BE2C (cell line): Measurements from ENCODE around the gene NPAS2.

Experiments used
- DNase-seq: peaks from one replicate; pipeline ENCODE4 v3.0.0-alpha.2; 2020
- H3K27me3 ChIP-seq: fragments of 250-450 bp; sonication (Bioruptor Pico); 2 replicates; pipeline ENCODE4 v1.5.1; 2020; ENCODE audit warnings: mild to moderate bottlenecking
- H3K36me3 ChIP-seq: fragments of 250-450 bp; sonication (Bioruptor Pico); 2 replicates; pipeline ENCODE4 v1.5.1; 2020; ENCODE audit warnings: mild to moderate bottlenecking
- H3K4me1 ChIP-seq: fragments of 250-450 bp; sonication (Bioruptor Pico); 2 replicates; pipeline ENCODE4 v1.5.1; 2020
- H3K4me3 ChIP-seq: 2 replicates; pipeline ENCODE4 v1.5.1; 2011; ENCODE audit warnings: low read depth, low read length
- H3K9me3 ChIP-seq: fragments of 250-450 bp; sonication (Bioruptor Pico); 2 replicates; pipeline ENCODE4 v1.5.1; 2020
- CTCF ChIP-seq: IDR thresholded peaks from 2 replicates; pipeline ENCODE4 v1.5.1; 2012; ENCODE audit warnings: mild to moderate bottlenecking, low read depth, low read length

NPAS2 gene

DNA sequence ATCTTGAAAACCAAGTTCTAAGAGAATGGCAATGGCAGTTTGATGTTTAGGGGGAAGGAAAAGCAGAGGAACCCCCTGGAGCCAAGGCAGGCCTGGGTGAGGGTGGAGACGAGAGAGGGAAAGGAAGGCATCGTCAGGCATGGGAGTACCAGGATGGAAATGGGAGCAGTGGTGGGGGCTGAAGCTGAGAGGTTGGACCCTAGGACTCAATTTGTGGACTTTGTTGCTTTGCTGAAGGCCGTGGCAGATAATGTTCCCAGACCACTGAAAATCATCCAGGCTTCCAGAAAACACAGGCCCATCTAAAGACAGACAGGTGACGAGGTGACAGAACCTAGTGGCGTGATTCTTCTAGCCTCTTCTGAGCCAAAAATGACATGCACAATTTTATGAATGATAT, 4.9 kb downstream of the NPAS2 start:
- no peaks in the 10 kb centered on the region for H3K9me3 ChIP-seq
- H3K4me1 ChIP-seq: no peaks in the 10 kb centered on the region
- no peak for TF ChIP-seq CTCF
- no peak overlapping the region for H3K4me3 ChIP-seq
- no peaks in the 10 kb centered on the region for H3K36me3 ChIP-seq
- DNase-seq: no peak
- H3K27me3 ChIP-seq: peaks cover 17% of the 10 kb centered on the region

GRCh38 chr2:100826494-100826893, 6.6 kb downstream of the NPAS2 start:
- Histone ChIP-seq H3K9me3 (no peaks in the 10 kb centered on the region), H3K36me3 (no peaks in the 10 kb centered on the region), H3K4me3 (no peak overlapping the region), H3K4me1 (no peaks in the 10 kb centered on the region), H3K27me3 (peaks cover 3% of the 10 kb centered on the region)
- DNase-seq: no peak
- no peak for TF ChIP-seq CTCF

- no peaks in the 10 kb centered on the region for H3K4me1 ChIP-seq
- no peak for TF ChIP-seq CTCF
- no peaks in the 10 kb centered on the region for H3K36me3 ChIP-seq
- H3K9me3 ChIP-seq: no peaks in the 10 kb centered on the region
- no peak for DNase-seq
- H3K27me3 ChIP-seq: no peaks in the 10 kb centered on the region
- H3K4me3 ChIP-seq: no peak overlapping the region
Measured at GRCh38 chr2:100831158-100831750, 11.3 kb downstream of the NPAS2 start.

GRCh38 chr2:100831831-100832230, 11.9 kb downstream of the NPAS2 start:
- no peak overlapping the region for H3K4me3 ChIP-seq
- no peaks in the 10 kb centered on the region for H3K9me3 ChIP-seq
- no peaks in the 10 kb centered on the region for H3K36me3 ChIP-seq
- no peaks in the 10 kb centered on the region for H3K27me3 ChIP-seq
- DNase-seq: no peak
- no peak for TF ChIP-seq CTCF
- H3K4me1 ChIP-seq: no peaks in the 10 kb centered on the region

- no peak overlapping the region for H3K4me3 ChIP-seq
- TF ChIP-seq CTCF: no peak
- H3K27me3 ChIP-seq: no peaks in the 10 kb centered on the region
- H3K36me3 ChIP-seq: no peaks in the 10 kb centered on the region
- no peaks in the 10 kb centered on the region for H3K9me3 ChIP-seq
- DNase-seq: no peak
- H3K4me1 ChIP-seq: no peaks in the 10 kb centered on the region
Measured at GRCh38 chr2:100832885-100833284, 12.9 kb downstream of the NPAS2 start.

DNA sequence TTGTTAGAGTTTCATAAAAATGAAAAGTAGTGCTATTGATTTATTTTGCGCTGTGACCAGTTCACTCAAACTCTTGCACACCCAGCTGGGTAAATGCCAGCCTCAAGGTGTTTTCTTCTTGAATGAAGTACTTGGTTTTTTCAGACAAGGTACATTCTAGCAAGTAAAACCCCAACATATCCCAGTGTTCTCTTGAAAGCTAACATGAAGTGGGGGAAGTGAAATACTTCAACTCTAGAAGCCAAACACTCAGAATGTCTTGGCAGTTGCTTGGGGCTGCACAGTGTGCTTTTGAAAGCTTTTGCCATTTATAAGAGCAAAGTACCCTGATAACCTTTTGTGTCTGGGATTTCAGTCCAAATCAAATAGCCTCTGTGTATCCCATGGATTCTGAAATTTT, 13.4 kb downstream of the NPAS2 start:
- Histone ChIP-seq H3K4me3 (no peak overlapping the region), H3K36me3 (no peaks in the 10 kb centered on the region), H3K9me3 (no peaks in the 10 kb centered on the region), H3K4me1 (no peaks in the 10 kb centered on the region), H3K27me3 (no peaks in the 10 kb centered on the region)
- no peak for DNase-seq
- no peak for TF ChIP-seq CTCF
